ENCODE data around the gene GMPPB.
"Not testable (repeated sequence)": the region's sequence is repeated elsewhere in the genome, so short reads cannot be mapped to it uniquely, and the experiment has no call there.

GMPPB gene

GRCh38 chr3:49723628-49724551, at the start of gene GMPPB:
GMPPB (minus strand) TSS chr3:49723951; CDS start chr3:49723726, 225 bp downstream.
- DNase-seq (ENCODE audit: low read depth): peak; percentile 84

DNA sequence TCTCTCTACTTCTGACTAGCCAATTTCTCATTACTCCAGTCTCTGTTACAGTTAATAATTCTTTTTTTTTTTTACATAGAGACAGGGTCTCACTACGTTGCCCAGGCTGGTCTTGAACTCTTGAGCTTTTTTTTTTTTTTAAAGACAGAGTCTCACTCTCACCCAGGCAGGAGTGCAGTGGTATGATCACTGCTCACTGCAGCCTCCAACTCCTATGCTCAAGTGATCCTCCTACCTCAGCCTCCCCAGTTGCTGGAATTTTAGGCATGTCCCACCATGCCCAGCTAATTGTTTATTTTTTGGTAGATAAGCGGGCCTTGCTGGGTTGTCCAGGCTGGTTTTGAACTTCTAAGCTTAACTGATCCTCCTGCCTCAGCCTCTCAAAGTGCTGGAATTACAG, 49.0 kb upstream of the GMPPB start:
- DNase-seq (ENCODE audit: low read depth): no peak

- DNase-seq (ENCODE audit: low read depth): no peak
These were observed 47.7 kb upstream of the GMPPB start for GRCh38 chr3:49771340-49771938.

GRCh38 chr3:49769926-49770325, 46.2 kb upstream of the GMPPB start:
- no peak for DNase-seq (ENCODE audit: low read depth)

GRCh38 chr3:49769286-49769915, 45.6 kb upstream of the GMPPB start:
- no peak for DNase-seq (ENCODE audit: low read depth)

DNA sequence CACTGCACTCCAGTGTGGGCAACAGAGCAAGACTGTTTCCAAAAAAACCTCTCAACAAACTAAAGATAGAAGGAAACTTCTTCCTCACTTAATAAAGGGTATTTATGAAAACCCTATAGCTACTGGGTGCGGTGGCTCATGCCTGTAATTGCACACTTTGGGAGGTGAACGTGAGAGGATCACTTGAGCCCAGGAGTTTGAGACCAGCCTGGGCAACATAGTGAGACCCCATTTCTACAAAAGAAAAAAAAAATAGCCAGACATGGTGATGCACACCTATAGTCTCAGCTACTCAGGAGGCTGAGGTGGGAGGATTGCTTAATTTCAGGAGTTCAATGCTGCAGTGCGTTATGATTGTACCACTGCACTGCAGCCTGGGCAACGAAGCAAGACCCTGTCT, 40.2 kb upstream of the GMPPB start:
- no peak for DNase-seq (ENCODE audit: low read depth)

GRCh38 chr3:49761661-49762060, 37.9 kb upstream of the GMPPB start:
- no peak for DNase-seq (ENCODE audit: low read depth)

GRCh38 chr3:49759226-49759625, 35.5 kb upstream of the GMPPB start:
- DNase-seq (ENCODE audit: low read depth): no peak

DNA sequence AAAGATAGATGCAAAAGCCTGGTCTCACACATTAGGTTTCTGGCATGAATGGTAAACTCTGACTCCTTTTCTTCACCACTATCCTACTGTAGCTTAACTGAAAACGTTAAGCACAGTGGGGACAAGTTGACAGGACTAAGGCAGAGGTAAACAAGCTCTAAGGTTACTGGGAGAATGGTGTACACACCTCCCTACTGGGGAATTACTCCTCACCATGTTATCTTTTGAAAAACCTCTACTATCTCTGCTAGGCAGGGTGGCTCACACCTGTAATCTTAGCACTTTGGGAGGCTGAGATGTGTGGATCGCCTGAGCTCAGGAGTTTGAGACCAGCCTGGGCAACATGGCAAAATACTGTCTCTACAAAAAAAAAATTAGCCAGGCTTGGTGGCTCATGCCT, 33.4 kb upstream of the GMPPB start:
- no peak for DNase-seq (ENCODE audit: low read depth)

DNA sequence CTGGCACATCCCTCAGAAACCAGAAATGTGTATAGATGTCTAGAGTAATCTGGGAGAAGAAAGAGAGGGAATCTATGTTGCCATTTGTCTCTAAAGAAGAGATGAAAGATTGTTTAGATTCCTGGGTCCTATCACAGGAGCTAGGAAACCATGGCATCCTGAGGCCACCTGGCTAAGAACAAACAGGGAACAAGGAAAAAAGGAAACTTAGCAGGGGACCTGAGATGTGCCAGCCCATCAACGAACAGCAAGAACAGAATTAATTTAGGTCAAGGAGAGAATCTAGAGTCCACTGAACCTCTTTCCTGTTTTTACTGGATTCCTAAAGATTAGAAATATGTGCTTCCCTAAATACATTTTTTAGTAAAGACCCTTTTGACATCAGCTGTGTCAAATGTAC, 32.3 kb upstream of the GMPPB start:
- DNase-seq (ENCODE audit: low read depth): no peak

GRCh38 chr3:49754536-49754935, 30.8 kb upstream of the GMPPB start:
- DNase-seq (ENCODE audit: low read depth): no peak

- no peak for DNase-seq (ENCODE audit: low read depth)
These were observed 27.8 kb upstream of the GMPPB start for GRCh38 chr3:49751501-49751900.

DNA sequence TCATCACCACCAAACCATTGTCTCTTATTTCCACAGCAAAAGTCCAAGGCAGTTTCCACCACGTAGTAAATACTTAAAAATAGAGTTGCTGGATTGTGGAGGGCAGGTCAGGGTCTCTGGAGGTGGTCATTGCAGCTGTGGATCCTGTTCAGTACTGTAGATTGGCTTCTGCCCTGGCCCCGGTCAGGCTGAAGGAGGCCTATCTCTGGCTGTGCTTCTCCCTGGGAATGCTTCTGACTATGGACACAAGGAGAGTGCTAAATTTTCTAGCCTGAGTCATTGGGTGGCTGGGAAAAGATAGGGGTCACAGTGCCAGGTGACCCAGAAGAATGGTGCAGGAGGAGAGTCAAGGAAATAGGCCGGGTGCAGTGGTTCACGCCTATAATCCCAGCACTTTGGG, 26.3 kb upstream of the GMPPB start:
- no peak for DNase-seq (ENCODE audit: low read depth)

DNA sequence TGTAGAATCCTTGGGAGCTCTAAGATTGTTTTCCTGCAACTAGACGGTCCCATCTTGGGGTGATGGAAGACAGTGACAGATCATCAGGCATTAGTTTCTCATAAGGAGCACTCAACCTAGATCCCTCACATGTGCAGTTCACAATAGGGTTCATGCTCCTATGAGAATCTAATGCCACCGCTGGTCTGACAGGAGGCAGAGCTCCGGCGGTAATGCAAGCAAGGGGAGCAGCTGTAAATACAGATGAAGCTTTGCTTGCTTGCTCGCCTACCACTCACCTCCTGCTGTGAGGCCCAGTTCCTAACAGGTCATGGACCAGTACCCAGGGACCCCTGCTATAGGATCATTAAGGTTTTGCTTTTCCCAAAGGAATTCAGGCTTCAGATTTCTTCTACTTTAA, 25.1 kb upstream of the GMPPB start:
- not testable (repeated sequence) for DNase-seq (ENCODE audit: low read depth)

DNA sequence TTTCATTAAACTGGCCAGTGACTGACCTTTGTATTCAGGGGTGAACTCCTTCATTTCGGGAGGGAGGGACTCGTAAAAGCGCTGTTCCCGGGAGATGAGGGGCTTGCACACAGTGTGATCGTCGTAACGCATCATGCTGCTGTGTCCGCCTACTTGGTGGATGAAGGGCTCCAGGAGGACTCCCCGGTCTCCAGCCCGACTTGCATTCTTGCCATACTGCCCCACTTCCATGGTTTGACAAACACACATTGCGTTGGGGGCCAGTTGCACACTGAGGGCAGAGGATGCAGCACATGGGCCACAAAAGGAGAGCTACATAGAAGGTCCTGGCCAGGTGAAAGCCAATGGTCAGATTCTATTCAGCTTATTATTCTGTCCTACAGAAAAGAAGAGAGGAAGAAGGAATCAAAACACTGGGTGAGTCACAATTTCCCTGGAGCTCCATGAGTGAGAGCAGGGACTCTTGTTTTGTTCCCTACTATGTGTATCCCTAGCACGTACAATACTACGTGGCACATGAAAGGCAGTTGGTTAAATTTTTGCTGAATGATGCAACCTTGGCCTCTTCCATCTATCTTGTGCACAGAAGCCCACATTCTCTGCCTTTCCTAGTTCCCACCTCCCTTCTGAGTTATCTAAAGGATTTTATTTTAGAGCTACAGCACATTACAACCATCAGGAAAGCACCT, 24.2 kb upstream of the GMPPB start:
- no peak for DNase-seq (ENCODE audit: low read depth)

DNA sequence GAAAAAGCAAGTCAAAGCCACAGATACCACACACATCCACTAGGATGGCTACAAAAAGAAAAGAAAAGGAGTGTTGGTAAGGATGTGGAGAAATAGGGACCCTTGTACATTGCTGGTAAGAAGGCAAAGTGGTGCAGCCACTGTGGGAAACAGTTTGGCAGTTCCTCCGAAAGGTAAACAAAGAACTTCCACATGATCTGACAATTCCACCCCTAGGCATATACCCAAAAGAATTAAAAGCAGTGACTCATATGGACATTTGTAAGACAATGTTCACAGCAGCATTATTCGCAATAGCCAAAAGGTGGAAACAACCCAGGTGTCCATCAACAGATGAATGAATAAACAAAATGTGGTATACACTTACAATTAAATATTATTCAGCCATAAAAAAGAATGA, 22.2 kb upstream of the GMPPB start:
- no peak for DNase-seq (ENCODE audit: low read depth)

DNA sequence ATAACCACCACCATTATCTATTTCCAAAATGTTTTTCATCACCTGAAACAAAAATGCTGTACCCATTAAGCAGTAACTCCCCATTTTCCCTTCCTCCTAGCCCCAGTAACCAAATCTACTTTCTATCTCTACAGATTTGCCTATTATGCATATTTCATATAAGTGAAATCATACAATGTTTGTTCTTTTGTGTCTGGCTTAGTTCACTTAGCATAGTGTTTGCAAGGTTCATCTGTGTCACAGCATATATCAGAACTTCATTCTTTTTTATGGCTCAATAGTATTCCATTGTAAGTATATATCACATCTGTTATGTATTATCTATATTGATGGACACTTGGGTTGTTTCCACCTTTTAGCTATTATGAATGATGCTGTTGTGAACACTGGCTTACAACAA, 16.7 kb upstream of the GMPPB start:
- DNase-seq (ENCODE audit: low read depth): no peak

GRCh38 chr3:49738067-49738713, 14.4 kb upstream of the GMPPB start:
- DNase-seq (ENCODE audit: low read depth): no peak

- no peak for DNase-seq (ENCODE audit: low read depth)
These were observed 11.0 kb upstream of the GMPPB start for GRCh38 chr3:49734752-49735151.

DNA sequence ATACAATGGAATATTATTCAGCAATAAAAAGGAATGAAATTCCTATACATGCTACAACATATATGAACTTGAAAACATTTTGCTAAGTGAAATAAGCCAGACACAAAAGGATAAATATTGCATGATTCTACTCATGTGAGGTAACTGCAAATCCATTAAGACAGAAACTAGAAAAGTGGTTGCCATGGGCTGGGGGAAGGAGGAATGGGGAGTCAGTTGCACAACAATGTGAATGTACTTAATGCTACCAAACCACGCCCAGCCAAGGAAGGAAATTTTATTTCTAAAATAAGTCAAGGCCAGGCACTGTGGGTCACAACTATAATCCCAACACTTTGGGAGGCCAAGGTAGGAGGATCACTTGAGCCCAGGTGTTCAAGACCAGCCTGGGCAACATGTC, 9.8 kb upstream of the GMPPB start:
- DNase-seq (ENCODE audit: low read depth): no peak

- DNase-seq (ENCODE audit: low read depth): no peak
These were observed 8.8 kb upstream of the GMPPB start for GRCh38 chr3:49732597-49732996.
